AML-193 (cell line): ENCODE results near the gene TMEM170A.
"Not testable (repeated sequence)": the region's sequence is repeated elsewhere in the genome, so short reads cannot be mapped to it uniquely, and the experiment has no call there.

Experiments used
- DNase-seq, 2 experiments: peaks; one replicate each; lab custom pipeline; 2025; lab: John Stamatoyannopoulos, UW

Gene TMEM170A

GRCh38 chr16:75481475-75481874 is 17.0 kb upstream of the TMEM170A start:
- no peak for DNase-seq

- DNase-seq = no peak
These were observed 15.0 kb upstream of the TMEM170A start for GRCh38 chr16:75479421-75479990.

- no peak for DNase-seq
These were observed 14.2 kb upstream of the TMEM170A start for GRCh38 chr16:75478480-75479345.

GRCh38 chr16:75477680-75478473 is 13.4 kb upstream of the TMEM170A start:
- DNase-seq = no peak

GRCh38 chr16:75476817-75477216 is 12.3 kb upstream of the TMEM170A start:
- no peak for DNase-seq

- no peak for DNase-seq
These were observed 10.9 kb upstream of the TMEM170A start for GRCh38 chr16:75475420-75475847.

- DNase-seq = no peak
These were observed 8.7 kb upstream of the TMEM170A start for GRCh38 chr16:75472908-75473877.

GRCh38 chr16:75471723-75472633 is 7.5 kb upstream of the TMEM170A start:
- peak; percentile 22 to 31 for DNase-seq

- no peak for DNase-seq
These were observed 2.3 kb upstream of the TMEM170A start for GRCh38 chr16:75466760-75467159.

- peak in 1 of 2 experiments; percentile 24 for DNase-seq
These were observed 934 bp downstream of the TMEM170A start for GRCh38 chr16:75463389-75464121.

- peak; percentile 49 to 51 for DNase-seq
These were observed 1.7 kb downstream of the TMEM170A start for GRCh38 chr16:75462806-75463205.

GRCh38 chr16:75461575-75461974 is 2.9 kb downstream of the TMEM170A start:
- no peak for DNase-seq

GRCh38 chr16:75460446-75460845 is 4.0 kb downstream of the TMEM170A start:
- DNase-seq = no peak

GRCh38 chr16:75459691-75460090 is 4.8 kb downstream of the TMEM170A start:
- no peak for DNase-seq

GRCh38 chr16:75458439-75458838 is 6.0 kb downstream of the TMEM170A start:
- DNase-seq = no peak

GRCh38 chr16:75458029-75458428 is 6.5 kb downstream of the TMEM170A start:
- no peak for DNase-seq

GRCh38 chr16:75457485-75458021 is 6.9 kb downstream of the TMEM170A start:
- no peak for DNase-seq

- DNase-seq = no peak
These were observed 7.5 kb downstream of the TMEM170A start for GRCh38 chr16:75456971-75457370.

- DNase-seq = not testable (repeated sequence)
These were observed 8.0 kb downstream of the TMEM170A start for GRCh38 chr16:75456486-75456885.
